CD4-positive, alpha-beta T cell treated with Interleukin-17A for 1 hour (primary cell): ENCODE results near the gene SPA17.

Experiments
- DNase-seq: peaks from one replicate; pipeline ENCODE4 v3.0.0-alpha.2; 2020

Gene SPA17

DNA sequence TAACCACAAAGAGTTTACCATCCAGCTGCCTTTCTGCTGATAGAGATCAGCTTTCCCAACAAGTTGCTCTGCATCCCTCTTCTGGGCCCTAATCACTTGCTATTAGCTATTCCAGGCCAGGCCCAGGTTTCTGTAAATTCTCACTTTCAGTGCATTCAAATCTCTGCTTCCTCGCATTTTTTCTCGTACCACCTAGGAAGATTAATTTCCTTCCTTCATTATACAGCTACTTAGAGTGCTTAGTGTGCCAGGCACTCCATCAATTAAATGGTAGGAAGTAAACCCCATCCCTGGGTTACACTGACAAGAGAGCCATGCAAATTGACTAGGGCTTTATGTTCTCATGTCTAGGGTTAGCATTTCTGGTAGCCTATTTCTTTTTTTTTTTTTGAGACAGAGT is 9.8 kb upstream of the SPA17 start:
- DNase-seq, result no peak

DNA sequence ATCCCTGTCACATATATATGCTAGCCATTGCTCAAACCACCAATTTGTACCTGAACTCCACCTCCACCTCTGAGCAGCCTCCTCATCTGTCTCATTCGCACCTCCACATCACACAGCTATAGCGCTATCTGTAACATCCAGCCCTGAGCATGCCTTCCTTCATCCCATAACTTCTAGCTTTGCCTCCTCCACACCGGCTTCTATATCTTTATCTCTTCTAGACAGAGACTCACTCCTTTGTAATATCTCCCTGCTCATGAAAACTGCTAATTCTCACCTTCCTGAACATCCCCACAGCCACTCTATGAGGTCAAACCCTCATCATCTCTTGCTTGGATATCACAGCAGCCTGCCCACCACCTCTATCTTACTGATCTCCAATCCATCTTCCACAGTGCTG is 6.1 kb upstream of the SPA17 start:
- DNase-seq, result no peak

DNA sequence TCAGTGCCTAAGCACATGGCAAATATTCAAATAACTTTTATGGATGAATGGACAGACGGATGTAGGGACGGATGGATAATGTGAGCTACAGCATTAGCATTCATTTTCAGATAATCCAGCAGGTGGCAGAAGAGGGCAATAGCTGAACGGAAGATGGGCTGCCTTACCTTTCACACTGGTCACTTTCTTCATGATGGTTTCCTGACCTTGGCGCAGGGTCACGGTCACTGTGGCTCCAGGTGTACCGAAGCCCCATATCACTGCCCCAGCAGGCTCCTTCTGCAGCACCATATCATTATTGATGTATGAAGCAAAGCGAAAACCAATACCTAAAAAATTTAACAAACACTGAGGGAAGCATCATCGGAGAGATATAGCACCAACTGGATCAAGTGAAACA is 4.5 kb upstream of the SPA17 start:
- DNase-seq, result peak; percentile 73

DNA sequence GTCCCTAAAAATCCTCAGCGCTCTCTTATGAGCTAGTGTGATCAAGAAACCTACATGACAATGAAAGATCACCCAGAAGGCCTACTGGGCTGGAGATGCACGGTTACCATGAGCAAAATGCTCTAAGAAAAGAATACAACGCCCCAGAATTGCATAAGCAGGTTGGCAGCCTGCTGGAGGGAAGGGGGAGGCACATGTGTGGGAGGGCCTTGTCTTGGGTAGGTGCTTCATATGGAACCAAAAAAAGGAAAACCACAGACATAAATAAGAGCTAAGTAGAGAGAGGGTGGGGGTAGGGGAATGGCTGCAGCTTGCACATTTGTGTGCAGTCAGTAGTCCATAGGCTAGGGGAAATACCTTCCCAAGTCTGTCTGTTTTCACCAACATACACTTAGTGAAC is 3.0 kb upstream of the SPA17 start:
- peak; percentile 57 for DNase-seq

DNA sequence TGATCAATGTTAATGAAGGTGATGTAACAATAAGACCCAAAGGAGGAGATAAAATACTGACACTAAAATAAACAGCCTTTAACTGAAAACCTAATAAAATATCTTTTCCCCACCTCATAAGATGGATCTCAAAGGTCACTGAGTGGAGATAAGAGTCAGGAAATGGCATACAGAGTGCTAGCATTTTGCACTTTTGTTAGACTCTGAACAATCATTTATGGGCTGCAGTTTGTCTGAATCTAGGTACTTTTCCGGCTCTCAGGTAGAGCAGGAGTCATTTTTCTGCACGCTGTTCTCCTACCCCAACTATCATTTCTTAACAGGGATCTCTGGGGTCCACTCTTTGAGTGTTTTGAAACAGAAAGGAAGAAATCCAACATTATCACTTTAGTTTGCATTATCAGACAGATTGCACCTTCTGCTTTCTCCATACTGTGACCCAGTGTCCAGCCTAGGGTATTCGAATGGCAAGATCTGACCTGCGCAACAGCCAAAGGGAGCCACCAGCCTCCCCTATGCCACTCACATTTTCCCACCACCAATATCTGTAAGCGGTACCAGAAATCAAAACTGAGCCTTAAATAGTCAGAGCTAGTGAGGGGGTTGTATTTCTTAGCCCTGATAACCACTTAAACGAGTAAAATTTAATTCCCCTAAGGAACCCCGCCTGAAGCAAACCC is 1.0 kb upstream of the SPA17 start:
- no peak for DNase-seq

DNA sequence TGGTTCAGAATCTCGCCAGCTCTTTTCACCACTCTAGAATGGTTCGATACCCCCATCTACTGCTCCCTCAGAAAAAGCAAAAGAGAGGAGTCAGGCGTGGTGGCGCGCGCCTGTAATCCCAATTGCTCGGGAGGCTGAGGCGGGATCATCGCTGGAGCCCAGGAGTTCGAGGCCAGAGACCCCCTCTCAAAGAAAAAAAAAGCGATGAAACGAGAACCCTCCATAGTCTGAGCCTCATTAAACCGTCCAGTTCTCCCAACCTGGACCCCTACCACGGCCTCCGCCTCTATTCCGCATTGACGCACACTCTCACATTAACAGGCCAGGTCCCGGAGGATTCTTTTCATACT is 439 bp downstream of the SPA17 start:
- no peak for DNase-seq

DNA sequence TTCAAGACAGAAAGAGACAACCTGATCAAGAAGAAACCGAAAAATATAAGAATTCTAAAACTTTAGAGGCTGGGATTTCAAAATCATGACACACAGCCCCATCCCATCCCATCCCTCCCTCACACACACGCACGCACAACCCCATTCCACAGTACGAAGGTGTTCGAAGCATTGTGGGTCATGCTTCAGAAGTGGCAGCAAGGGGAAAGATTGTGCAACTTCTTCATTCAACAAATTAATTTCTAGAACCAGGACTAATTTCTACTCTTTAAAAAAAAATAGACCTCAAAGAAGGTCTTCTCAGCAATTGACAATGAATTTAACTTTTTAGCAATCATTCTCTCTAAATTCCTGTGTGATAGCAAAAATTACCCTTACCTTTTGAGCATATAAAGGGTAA is 867 bp downstream of the SPA17 start:
- DNase-seq, result no peak

DNA sequence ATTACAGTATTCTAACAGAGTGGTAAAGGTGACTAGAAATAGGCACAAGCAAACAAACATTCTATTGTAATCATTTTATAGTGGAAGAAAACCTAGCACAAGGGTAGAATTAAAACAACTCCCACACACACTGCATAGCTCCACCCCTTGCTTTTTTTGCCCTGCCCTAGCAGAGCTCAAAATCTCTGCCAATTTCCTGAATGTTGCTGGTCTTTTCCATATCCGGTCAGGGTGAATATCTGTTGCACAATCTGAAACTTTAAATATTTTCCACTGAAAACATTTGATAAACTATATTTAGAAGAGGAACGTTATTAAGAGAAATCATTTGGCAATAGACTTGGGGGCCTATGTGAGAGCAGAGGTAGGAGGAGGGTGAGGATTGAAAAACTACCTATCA is 2.7 kb downstream of the SPA17 start:
- DNase-seq, result no peak

DNA sequence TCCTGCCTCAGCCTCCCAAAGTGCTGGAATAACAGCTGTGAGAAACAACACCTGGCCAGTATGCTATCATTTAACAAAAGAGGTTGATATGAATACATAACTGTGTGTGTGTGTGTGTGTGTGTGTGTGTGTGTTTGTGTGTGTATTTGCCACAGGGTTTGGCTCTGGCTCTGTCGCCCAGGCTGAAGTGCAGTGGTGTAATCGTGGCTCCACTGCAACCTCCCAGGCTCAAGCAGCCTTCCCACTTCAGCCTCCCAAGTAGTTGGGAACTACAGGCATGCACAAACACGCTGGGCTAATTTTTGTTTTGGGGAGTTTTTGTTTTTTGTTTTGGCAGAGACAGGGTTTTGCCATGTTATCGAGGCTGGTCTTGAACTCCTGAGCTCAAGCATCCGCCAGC is 4.7 kb downstream of the SPA17 start:
- no peak for DNase-seq

DNA sequence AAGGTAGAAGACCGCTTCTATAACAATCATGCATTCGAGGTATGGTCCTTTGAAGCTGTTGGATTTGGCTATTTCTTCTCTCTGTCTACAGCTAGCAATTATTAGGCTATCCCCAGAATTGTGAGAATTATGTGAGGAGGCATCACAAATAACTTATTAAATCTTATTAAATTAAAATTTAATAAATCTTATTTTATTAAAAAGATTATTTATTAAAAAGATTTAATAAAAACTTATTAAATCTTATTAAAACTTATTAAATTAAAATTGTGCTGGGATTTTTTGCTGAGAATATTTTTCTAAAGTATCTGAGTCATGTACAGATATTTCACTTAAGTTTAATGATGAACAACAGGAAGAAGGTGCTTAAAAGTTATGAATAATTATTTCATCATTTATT is 7.7 kb downstream of the SPA17 start:
- DNase-seq, result no peak

DNA sequence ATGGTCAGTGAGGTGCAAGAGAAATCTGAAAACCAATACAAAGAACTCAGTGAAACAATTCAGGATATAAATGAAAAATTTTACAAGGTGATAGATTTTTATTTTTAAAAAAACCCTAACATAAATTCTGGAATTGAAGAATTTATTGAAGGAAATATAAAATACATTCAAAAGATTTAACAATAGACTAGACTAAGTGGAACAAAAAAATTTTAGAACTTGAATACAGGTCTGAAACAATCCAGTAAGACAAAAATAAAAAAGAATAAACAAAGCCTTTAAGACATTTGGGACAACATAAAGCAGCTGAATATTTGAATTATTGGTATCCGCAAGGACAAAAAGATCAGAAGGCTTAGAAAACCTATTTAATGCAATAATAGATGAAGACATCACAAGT is 8.7 kb downstream of the SPA17 start:
- DNase-seq, result no peak

DNA sequence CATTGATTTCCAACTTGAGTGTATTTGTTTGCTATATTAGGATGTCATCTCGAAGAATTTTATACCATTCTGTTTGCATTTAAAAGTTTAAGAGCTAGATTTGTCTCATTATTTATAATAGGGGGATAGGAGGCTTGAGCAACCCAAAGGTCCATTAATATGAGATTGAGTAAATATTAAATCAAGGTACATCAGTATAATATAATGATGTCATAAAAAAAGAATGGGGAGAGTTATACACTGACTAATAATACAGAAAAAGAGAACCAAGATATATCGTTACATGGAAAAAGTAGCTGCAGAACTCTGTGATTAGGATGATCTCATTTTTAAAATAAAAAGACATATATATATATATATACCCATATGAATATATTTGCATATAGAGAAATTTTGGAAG is 19.4 kb downstream of the SPA17 start:
- no peak for DNase-seq

DNA sequence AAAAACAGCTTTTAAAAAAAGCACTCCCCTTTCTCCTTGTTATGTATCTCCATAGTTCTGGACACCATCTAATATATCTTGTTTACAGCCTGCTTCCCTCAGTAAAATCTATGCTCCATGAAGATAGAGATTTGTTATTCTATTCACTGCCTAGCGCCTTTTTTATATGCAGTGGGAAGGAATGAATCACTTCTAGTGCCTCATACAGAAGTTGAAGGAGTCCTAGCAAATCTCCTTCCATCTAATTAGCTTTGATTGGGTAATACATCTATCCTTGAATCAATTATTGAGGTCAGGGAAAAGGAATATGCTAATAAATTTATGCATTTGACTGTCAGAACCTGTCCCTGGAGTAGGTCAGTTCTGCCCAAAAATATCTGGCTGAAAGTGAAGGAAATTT is 25.8 kb downstream of the SPA17 start:
- DNase-seq, result no peak

DNA sequence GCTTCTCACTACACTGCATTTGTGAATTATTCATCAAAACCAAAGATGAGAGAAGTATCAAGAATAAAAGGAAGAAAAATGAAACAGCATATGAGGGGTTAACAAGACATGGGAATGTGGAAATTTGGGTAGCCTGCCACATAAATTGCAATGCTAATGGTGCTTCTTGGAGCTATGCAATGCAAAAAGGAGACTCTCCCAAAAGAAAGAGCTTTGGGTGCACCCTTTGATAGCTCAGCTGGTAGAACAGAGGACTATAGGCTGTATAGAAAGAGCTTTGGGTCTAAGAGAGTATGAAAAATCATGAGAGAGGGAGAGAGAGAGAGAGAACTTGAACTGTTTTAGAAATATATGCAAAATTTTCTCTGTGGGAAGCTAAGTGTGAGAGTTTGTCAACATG is 26.3 kb downstream of the SPA17 start:
- no peak for DNase-seq

DNA sequence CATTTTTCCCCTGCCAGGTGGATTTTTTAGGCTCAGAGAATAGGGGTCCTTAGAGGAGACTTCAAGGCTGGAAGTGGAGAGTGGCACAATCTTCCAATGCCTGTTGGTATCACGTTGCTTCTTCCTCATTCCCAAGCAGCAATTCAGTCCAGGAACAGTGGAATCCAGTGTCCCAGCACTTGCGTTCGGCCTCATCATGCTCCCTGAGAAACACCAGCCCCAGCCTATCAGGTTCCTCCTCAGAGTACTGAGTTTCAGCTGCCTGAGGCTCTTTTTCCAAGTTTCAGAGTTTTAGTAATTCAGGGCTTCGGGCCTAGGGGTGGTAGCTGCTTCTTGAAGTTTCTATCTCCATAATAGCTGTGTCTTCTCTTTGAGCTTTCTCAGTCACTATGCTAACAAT is 34.1 kb downstream of the SPA17 start:
- no peak for DNase-seq

DNA sequence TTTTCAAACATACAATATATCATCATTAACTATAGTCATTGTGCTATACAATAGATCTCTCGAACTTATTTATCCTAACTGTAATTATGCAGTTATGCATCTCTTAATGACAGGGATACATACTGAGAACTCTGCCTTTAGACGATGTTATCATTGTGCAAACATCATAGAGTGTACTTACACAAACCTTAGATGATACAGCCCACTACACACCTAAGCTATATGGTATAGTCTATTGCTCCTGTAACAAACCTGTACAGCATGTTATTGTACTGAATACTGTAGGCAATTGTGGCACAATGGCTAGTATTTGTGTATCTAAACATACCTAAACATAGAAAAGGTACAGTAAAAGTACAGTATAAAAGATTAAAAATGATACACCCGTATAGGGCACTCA is 38.7 kb downstream of the SPA17 start:
- DNase-seq, result no peak

DNA sequence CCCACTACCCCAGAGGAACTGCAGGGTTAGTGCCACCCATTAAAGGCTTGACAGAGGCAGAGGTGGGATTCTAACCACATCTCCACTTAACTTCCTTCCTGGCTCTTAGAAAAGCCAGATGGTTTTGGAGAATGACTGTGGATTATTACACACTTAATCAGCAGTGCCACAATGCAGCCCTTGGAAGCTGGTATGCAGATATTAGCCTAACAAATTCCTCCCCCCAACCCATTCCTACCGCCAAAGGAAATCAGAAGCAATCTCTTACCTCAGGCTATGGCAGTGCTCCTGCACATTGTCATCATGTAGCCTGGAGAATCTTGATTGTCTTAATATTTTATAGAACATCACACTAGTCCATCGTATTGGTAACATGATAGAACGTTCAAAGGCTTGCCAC is 42.9 kb downstream of the SPA17 start:
- DNase-seq, result no peak

DNA sequence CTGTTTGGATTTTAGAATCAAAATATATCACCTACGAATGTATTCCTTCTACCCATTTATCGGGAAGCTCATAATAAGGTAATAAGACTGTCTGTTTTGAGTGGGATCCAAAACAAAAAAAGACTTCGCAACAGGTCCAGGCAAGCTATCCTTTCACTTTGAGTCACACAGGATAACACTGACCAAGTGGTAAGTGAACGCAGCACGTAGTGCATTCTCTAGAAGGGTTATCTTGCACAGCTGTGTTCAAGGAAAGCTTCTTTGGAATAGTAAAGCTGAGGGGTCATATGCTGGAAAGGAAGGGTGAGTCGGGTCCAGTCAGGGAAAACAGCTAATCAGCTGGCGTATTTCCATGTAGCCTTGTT is 43.7 kb downstream of the SPA17 start:
- DNase-seq, result no peak

DNA sequence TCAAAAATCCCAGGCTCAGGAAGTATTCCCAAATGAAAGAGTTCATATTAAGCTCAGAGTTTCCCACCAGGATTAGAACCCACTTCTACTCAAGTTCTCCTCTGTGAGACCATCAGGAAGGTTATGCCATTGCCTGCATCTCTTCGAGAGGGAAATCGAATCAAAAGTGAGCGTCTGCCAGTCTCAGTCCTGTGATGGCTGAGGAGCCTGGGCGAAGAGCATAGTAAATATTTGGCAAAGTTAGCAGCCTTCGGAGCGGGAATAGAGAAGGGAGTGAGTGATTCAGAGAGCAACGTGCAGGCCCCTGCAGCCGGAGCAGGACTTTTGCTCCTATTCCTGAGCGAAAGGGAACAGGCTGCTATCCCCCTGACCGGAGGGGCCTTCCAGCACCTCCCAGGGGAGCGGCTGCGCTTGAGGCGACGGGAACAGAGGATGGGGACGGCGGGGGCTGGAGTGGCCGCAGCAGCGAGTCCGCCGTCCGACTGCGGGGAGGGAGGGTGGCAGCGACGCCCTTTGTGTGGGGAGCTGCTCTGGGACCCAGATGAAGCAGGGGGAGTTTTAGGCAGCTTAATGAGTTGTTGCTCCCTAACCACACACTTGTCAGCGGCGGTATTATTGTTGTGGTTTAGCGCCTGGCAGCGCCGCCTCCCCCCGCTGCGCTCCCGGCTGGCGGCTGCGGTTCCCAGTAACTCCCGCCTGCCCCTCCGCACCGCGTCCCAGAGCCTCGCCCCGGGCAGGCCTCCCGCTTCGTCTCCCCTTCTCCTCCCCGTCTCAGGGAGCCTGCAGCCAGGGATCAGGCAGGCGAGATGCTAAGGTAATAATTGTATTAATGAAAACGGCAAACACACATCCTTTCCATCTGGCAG is 44.3 kb downstream of the SPA17 start:
- peak; percentile 31 for DNase-seq

DNA sequence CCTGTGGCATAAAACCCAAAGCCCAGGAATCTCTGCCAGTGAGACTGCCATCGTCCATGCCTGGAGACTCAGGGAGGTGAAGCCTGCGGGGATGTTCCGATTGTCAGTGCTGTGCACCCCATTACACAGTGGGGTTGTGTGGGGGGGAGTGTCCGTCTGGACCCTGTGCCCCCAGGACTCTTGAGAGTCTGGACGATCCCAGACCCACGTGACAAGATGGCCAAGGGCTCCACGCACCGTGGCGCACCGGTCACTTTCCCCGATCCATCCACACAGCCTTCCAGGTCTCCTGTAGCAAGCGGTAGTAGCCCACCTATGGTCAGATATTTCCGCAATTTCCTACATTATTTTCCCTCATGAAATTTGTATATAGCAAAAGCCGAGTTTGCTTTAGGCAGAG is 45.1 kb downstream of the SPA17 start:
- no peak for DNase-seq

DNA sequence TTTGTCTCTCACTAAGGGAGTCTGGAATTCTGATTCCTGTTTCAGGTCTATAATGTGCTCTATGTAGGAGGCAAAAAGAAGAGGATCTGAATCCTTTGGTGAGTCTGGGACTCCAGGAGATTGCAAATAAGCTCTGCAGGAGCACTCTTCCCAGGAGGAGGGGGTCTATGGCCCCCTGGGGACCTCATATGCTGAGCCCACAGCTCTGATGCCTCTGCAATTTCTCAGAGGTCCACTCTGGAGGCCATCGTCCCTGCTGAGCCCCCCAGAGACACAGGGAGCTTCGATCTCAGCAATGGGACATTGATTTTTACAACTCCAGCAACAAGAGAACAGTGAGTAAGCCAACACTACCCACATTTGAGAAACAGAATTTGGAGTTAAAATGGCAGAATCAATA is 45.8 kb downstream of the SPA17 start:
- DNase-seq, result no peak

DNA sequence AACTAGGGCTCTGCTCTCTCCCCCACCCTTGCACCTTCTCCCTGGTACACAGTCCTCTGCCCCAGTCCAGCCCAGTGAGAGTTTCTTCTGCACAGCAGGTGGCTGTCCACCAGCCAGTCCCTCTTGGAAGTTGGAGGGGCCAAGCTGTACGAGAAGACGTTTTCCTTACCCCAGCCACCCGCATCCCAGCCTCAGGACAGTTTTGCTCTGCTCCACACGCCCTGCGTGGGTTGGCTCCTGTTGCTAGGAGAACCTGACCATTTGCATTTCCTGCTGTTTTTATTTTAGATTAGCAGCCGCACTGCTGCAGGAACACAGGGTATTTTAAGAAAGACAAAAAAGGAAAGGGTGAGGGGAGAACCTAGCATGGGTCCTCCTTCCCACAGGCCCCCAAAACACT is 48.5 kb downstream of the SPA17 start:
- no peak for DNase-seq

DNA sequence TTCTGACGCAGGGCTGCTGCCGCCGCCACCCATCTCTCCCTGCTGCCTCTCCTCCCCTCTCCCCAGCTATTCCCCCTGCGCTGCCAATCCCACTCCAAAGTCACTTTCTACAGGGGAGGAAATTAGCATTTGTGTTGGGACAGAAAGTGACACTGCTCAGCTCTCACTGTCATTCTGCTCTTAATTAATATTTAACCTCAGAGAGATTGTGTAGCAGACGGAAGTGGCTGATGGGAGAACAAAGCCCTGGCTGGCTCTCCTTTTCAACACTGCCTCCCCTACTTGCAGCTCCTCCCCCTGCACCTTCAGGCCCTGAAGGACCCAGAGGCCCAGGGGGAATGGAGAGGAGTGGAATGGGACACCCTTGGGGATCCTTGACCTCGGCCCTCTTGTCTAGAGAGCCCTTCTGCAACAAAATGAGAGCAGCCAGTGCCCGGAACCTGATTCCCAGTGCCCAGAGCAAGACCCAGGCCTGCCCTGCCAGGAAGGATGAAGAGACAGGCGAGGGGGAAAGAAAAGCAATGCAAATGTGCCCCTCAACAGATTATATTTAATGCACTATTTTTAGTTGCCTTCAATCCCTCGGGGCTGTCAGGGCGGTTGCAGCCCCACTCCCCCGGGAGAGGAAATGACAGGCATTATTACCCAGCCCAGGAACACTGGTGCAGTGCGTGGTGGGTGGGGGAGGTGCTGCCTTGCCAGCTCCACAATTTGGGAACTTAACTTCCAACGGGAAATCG is 51.4 kb downstream of the SPA17 start:
- DNase-seq, result no peak

DNA sequence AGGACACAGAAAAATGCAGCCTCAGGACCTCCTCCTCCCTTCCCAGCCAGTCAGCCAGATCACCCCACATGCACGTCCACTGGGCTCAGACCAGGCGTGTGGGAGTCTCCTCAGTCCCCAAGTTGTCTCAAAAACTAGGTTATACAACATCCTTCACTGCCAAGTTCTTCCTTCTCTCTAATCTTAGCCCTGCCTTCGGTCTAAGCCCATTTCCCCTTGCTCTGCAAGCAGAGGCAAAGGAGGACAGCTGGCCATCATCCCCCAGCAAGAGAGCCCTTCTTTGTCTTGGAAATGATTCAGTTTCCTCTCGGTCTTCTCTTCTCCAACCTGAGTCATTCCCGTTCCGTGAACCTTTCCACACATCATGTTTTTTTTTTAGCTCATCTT is 52.0 kb downstream of the SPA17 start:
- no peak for DNase-seq
